Dermis microvascular lymphatic vessel endothelial cell (primary cell): Measurements from ENCODE around the gene TMEM131. TPM values are rescaled to one million over a fixed set of nuclear protein-coding genes. Genes with fewer than 3 reads are reported as not detected.
"Not testable (repeated sequence)": the region's sequence is repeated elsewhere in the genome, so short reads cannot be mapped to it uniquely, and the experiment has no call there.

Experiments
- DNase-seq, 2 donors: peaks; one replicate each; pipeline versions ENCODE4 v3.0.0 to v3.0.0-alpha.2; 2010; ENCODE audit warnings: low read depth in 2 of 2
- total RNA-seq: library from RNA; depleted of rRNA; stranded (reverse); fragments of >200 nt; gene quantifications from 2 replicates; pipeline ENCODE4 v1.2.1, GENCODE V29; 2014

Gene TMEM131
- total RNA-seq, 1 donor from 2014 or later, result 9.2 TPM

DNA sequence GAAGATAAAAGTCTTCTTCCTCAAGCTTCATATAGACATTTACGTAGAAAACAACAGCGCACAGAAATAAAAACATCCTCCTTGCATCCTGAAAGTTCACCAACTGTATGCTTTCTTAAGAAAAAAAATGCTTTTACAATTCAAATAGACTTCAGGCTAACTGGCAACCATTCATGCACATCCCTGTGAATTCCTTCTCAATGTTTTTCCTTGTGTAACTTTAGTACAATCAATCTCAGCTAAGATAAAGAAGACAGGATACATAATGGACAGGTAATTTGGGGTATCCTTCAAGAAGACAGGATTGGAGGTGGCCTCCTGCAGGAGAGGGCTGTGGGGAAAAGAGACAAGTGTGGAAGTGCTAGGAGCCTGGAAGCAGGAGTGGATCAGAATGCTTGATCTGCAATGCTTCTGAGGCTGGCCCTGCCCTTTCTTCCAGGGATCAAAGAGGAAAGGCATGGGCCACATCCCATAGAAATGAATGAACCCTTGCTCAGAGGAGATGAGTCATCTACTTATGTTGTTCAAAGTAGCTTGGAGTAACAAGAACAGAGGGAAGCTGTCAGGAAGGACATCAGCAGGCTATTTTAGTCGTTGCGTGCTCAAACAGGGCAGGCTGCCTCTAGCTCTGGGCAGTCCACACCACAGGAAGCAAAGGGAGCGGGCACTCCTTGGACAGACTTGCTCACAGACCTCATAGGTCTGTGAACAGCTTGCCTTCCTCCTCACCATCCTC, 126.6 kb downstream of the TMEM131 start:
- DNase-seq, result peak in 1 of 2 donors; percentile 91

DNA sequence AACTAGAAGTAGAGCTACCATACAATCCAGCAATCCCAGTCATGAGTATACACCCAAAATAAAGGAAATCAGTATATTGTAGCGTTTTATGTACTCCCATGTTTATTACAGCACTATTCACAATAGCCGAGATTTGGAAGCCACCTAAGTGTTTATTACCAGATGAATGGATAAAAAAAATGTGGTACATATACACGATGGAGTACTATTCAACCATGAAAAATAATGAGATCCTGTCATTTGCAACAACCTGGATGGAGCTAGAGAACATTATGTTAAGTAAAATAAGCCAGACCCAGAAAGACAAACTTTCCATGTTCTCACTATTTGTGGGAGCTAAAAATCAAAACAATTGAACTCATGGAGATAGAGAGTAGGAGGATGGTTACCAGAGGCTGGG, 131.9 kb downstream of the TMEM131 start:
- no peak for DNase-seq

DNA sequence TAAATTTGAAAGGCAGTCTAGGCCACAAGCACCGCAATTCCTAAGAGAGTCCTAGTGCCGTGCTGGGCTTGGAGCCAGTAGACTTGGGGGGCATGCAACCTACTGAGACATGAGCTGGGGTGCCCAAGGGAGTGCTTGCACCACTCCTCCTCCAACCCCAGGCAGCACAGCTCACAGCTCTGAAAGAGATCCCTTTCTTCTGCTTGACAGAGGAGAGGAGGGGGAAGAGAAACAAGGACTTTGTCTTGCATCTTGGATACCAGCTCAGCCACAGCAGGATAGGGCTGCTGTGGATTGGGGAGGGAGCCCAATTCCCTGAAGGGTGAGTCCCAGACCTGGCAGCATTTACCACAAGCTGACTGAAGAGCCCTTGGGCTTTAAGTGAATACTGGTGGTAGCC, 134.6 kb downstream of the TMEM131 start:
- no peak for DNase-seq

DNA sequence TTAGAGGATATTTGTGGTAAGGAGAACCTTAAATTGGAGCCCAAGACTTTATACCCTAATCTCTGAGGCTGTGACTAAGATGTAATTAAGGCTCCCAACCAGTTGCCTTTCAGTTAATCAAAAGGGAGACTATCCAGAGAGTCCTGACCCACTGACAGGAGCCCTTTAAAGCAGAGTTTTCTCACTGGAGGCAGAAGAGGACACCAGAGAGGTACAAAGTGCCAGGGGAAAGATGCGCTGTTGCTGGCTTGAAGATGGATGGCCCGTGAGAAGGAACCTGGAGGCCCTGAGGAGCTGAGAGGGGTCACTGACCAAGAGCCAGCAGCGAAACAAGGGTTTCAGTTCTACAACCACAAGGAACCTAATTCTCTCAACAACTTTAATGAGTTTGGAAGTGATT, 137.3 kb downstream of the TMEM131 start:
- no peak for DNase-seq

DNA sequence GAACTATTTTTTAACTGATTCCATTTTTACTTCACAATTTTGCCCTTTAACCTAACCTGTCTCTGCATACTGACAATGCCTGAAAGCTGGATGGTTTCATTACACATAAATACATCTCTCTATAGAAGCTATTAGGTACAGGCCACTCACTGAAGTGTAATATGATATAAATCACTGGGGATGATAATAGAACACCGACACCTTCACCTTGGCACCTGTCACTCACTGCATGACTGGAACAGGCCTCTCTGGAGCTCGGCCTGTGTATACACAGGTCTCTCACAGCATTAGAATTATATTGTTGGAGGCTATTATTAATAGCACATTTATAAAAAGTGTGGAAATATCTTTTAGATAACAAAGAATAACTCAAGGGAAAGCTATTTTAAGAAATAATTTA, 138.2 kb downstream of the TMEM131 start:
- no peak for DNase-seq

DNA sequence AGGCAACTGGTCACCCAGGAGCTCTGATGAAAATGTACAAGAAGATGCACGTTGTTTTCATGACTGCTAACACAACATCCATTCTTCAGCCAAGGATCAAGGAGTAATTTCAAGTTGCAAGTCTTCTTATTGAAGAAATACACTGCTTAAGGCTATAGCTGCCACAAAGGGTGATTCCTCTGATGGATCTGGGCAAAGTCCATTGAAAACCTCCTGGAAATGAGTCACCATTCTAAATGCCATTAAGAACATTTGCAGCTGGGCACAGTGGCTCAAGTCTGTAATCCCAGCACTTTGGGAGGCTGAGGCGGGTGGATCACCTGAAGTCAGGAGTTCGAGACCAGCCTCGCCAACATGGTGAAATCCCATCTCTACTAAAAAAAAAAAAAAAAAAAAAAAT, 142.7 kb downstream of the TMEM131 start:
- DNase-seq, result not testable (repeated sequence)

DNA sequence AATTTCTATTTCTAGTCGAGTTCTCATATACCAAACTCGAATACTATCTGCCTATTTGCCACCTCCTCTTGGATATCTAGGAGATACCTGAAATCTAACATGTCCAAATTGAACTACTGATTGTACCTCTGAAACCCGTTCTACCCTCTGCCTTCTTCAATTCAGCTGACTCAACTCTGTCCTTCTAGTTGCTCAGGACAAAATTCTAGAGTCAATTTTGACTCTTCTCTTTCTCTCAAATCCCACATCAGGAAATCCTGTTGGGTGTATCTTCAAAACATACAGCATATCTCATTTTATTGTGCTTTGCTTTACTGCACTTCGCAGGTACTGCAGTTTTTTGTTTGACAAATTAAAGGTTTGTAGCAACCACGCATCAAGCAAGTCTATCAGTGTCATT, 144.6 kb downstream of the TMEM131 start:
- DNase-seq, result no peak

DNA sequence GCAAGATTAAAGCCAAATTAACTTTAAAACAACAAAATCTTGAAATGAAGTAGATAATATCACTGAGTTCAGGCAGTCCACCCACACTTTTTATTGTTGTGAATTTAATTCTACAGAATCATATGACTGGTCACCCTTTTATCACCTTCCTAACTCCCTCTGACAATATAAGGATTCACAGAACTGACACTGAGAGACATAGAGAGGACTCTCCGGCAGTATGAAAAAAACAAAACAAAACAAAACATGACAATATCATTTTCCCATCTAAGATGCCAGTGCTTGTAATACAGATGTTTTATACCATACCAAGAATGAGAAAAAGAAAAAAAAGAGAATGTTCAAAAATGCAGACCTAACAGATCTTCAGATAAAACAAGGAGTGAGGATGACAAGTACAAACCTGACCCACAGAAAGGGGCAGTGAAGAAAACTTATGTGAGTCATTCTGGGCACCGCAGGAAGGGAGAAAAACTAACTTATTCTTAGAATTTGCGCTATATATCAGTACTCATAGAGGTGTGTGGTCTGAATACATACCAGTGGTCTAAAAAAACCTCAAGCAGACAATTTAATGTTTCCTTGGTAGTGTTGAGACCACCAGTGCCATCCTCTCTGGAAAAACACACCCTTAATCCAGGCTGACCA, 145.7 kb downstream of the TMEM131 start:
- DNase-seq, result no peak

DNA sequence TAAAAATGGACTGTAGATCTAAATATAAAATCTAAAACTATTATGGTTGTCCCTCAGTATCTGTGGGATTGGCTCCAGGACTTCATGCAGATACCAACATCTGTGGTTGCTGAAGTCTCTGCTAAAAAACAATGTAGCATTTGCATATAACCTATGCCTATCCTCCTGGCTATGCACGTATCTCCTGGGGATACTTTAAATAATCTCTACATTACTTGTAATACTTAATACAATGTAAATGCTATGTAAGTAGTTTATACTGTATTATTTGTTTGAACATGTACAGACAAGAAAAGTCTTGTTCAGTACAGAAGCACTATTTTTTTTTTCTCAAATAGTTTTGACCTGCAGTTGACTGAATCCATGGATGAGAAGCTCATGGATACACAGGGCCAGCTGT, 147.4 kb downstream of the TMEM131 start:
- DNase-seq, result no peak

DNA sequence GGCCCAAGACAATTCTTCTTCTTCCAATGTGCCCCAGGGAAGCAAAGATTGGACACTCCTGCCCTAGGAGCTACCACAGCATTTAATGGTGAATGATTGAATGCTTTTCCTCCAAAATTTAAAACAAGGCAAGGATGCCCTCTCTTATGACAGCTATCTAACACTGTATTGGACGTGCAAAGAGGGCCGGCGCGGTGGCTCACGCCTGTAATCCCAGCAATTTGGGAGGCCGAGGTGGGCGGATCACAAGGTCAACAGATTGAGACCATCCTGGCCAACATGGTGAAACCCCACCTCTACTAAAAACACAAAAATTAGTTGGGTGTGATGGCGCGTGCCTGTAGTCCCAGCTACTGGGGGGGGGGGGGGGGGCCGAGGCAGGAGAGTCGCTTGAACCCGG, 149.0 kb downstream of the TMEM131 start:
- not testable (repeated sequence) for DNase-seq

DNA sequence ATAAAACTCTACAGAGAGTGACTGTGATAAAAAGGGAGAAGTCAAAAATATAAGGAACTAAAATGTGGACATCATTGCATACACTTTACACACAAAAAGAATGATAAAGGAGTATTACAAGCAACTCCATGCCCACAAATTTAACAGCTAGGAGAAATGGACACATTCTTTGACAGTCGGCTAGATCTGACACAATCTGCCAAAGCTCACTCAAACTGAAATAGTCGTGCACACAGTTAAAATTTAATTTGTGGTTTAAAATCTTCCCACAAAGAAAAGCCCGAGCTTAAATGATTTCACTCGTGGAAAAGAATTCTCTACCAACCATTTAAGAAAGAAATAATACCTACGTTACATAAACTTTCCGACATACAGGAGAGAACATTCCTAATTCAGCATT, 149.9 kb downstream of the TMEM131 start:
- DNase-seq, result no peak

DNA sequence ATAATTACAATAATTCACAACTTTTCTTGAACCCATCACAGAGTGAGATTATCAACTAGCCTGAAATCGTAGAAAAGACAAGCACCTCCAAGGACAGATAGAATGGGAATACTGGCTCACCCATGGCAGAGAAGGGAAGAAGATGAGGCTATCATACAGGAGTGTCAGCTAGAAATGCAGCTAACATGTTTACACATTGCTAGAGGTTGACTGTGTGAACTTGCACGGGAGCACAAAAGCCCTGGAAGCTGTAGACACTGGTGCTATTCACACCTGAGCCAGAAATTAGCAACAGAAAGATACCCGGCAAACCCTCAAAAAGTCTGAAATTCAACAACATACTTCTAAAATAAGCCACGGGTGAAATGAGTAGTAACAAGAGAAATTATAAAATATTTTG, 150.6 kb downstream of the TMEM131 start:
- DNase-seq, result no peak

DNA sequence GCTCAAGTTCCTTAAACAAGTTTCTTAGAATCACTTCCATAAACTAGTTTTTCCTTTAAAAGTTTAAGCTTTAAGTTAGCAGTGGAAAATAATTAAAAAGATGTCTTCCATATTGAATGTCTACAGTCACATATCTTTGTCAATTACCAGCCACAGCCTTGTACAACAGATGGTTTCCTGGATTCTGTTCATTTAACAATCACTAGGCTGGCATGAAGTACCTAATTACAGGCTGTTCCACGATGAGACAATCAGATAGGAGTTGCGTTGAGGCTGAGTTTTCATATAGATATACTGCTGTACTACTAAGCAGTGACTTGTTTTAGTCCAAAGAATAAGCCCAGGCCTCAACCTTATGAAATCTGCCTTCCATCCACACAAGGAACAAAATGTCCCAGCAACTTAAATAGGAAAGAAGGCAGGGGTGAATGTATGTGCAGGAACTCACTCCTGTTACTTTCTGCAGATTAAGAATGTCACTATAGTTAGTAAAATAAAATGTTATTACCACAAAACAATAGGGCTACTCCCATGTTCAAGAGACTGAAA, 151.4 kb downstream of the TMEM131 start:
- DNase-seq, result no peak

DNA sequence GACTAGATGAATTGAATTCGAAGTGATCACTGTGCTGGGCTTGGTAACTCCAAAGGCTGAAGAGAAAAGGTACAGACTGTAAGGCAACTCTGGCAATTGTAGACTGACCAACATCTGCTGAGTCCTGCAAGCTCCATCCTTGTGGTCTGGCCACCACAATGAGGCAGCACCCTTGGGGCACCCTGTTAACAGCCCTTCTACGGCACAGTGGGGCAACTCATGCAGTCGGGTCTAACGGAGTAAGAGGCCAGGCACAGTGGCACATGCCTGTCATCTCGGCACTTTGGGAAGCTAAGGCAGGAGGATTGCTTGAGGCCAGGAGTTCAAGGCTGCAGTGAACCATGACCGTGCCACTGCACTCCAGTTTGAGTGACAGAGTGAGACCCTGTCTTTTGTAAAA, 155.6 kb downstream of the TMEM131 start:
- DNase-seq, result no peak

DNA sequence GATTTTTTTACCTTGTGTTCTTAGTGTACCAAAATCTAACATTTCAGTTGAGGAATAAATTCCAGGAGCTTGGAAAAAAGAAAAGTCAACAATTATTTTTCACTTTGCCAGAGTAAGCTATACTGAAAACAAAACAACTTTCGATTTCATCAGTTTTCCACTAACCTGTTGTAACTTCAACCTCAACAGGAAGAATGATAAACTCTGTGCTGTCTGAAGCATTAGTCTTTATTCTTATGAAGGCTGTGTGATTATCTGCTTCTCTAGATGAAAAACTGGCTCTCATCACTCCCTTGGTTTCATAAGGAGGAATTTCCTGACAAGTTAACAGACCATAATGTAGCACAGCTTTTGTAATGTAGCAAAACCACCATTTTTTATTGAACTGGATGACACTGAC, 161.1 kb downstream of the TMEM131 start:
- peak; percentile 15 to 18 for DNase-seq

DNA sequence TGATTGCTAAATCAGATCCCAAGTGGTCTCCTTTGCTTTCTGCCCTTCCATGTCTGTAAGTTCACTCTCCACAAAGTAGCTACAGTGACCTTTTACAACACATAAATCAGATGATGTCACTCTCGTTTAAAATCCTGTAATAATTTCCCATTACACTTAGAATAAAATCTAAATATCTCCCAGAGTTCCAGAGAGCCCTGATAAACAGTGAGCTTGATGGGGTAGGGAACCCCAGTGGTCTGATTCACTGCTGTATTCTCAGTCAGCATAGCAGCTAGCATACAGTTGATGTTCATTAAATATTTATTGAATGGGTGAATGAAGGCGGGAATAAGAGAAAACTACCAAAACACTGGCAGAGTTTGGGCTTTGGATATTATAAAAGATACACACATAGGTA, 164.6 kb downstream of the TMEM131 start:
- DNase-seq, result no peak

DNA sequence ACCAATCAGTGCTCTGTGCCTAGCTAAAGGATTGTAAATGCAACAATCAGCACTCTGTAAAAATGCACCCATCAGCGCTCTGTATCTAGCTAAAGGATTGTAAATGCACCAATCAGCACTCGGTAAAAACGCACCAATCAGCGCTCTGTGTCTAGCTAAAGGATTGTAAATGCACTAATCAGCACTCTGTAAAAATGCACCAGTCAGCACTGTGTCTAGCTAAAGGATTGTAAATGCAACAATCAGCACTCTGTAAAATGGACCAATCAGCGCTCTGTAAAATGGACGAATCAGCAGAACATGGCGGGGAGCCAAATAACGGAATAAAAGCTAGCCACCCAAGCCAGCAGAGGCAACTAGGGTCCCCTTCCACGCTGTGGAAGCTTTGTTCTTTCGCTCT, 166.5 kb downstream of the TMEM131 start:
- not testable (repeated sequence) for DNase-seq

DNA sequence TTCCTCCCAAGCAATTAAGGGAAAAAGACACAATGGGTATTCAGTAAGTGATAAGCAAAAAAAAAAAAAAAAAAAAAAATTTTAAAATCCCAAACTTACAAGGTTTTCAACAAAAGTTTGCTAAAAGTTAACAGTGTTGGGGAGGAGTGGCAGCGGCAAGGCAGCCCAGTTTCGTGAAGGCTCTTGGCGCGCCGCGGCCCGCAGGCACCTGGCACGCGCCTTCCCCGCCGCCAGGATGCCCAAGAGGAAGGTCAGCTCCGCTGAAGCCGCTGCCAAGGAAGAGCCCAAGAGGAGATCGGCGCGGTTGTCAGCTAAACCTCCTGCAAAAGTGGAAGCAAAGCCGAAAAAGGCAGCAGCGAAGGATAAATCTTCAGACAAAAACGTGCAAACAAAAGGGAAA, 168.7 kb downstream of the TMEM131 start:
- not testable (repeated sequence) for DNase-seq

DNA sequence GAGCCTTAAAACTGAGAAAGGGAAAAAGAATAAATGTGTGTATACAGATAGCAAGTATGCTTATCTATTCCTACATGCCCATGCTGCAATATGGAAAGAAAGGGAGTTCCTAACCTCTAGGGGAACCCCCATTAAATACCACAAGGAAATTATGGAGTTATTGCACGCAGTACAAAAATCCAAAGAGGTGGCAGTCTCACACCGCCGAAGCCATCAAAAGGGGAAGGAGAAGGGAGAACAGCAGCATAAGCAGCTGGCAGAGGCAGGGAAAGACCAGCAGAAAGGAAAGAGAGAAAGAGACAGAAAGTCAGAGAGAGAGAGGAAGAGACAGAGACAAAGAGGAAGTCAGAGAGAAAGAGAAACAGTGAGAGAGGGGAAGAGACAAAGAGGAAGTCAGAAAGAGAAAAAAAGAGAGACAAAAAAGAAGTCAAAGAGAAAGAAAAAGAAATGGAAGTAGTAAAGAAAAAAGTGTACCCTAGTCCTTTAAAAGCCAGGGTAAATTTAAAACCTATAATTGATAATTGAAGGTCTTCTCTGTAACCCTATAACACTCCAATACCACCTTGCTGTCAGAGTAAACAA, 169.4 kb downstream of the TMEM131 start:
- DNase-seq, result not testable (repeated sequence)

DNA sequence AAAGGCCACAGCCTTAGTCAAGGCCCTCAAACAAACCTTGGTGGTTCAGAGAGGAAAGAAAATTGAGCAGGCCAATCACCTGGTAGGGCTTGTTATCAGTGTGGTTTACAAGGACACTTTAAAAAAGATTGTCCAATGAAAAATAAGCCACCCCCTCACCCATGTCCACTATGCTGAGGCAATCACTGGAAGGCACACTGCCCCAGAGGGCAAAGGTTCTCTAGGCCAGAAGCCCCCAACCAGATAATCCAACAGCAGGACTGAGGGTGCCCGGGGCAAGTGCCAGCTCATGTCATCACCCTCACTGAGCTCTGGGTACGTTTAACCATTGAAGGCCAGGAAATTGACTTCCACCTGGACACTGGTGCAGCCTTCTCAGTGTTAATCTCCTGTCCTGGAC, 171.7 kb downstream of the TMEM131 start:
- DNase-seq, result not testable (repeated sequence)

DNA sequence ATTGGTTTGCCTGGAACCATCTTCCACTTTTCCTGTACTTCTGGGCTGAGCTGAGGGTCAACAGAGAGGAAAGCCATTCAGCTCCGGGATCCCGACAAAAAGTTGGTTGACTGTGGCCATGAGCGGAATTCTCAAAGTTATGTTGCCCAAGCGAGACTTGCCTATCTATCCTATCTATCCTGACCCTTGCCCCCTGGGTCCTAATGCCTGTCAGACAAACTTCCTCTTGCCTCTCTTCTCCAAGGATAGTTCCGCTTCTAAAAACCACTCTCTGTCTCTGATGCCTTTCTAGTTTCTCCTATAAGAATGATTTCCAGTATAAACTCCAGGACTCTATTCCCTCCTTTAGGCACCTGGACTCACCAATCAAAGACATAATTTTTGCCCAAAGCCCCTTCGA, 173.9 kb downstream of the TMEM131 start:
- DNase-seq, result not testable (repeated sequence)

DNA sequence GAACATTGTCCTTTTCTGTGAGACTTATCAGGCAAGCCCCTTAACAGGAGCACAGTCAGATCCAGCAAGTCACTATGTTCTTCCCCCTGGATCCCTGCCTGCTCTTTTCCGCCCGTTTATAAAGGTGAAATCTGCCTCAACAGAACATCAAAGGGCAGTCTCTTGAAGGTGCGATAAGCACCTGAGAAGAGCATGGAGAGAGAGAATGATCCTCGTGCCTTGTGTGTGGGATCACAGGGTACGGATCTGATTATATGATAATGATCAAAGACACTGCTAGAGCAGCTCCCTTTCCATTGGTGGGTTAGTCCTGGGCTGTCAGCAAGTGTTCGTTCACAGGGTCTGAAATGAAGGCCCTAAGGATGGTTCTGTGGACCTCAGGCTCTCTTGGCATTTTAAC, 176.0 kb downstream of the TMEM131 start:
- DNase-seq, result no peak

DNA sequence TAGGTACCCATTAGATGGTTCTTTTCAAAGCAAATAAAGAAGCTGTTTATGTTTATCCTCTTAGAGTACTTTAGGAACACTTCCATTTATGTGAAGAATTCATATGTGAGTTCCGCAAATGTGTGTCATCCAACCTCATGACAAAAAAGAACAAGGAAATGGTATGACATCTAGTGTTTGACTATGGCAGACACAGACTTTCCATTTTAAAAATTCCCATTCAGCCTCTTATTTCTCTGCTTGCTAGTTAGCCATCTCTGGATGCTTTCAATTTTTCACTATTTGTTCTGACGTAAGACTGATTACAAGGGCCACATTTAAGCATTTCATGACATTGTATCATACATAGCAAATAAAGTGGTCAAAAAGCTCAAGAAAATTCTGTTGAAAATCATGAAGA, 179.3 kb downstream of the TMEM131 start:
- DNase-seq, result no peak
